Muscle layer of duodenum (tissue), 2 donors: ENCODE measurements around the gene TNIK.

ENCODE experiments used
- H3K27ac ChIP-seq: one replicate; pipeline ENCODE4 v1.7.0; 2013; ENCODE audit warnings: mild to moderate bottlenecking, low read length
- H3K27me3 ChIP-seq: one replicate; pipeline ENCODE4 v1.7.0; 2013; ENCODE audit warnings: low read depth, mild to moderate bottlenecking, control low read depth, low read length
- H3K36me3 ChIP-seq, 2 donors: one replicate each; pipeline ENCODE4 v1.7.0; 2013; ENCODE audit warnings: low read length in 2 of 2, control low read depth in 1 of 2, mild to moderate bottlenecking in 1 of 2; ENCODE audit not compliant: insufficient read depth in 2 of 2, control insufficient read depth in 1 of 2
- H3K4me1 ChIP-seq, 2 donors: one replicate each; pipeline ENCODE4 v1.7.0; 2013; ENCODE audit warnings: low read length in 2 of 2, mild to moderate bottlenecking in 2 of 2, control low read depth in 1 of 2, moderate library complexity in 1 of 2; ENCODE audit not compliant: insufficient read depth in 2 of 2, control insufficient read depth in 1 of 2
- H3K4me3 ChIP-seq, 2 donors: one replicate each; pipeline ENCODE4 v1.7.0; 2013; ENCODE audit warnings: low read length in 2 of 2, low read depth in 1 of 2, mild to moderate bottlenecking in 1 of 2
- H3K9me3 ChIP-seq, 2 donors: one replicate each; pipeline ENCODE4 v1.7.0; 2013; ENCODE audit warnings: low read length in 2 of 2, control low read depth in 1 of 2, mild to moderate bottlenecking in 1 of 2; ENCODE audit not compliant: control insufficient read depth in 1 of 2
- donor health status: healthy.

TNIK gene

GRCh38 chr3:171113716-171114115 lies 346.5 kb downstream of the TNIK start:
- Histone ChIP-seq H3K4me3 (no peak overlapping the region), H3K9me3 (no peaks in the 10 kb centered on the region), H3K27me3 (no peaks in the 10 kb centered on the region), H3K27ac (no peak overlapping the region), H3K4me1 (no peaks in the 10 kb centered on the region), H3K36me3 (peaks cover 13 to 14% of the 10 kb centered on the region in 2 donors)

- H3K9me3 ChIP-seq = no peaks in the 10 kb centered on the region
- no peaks in the 10 kb centered on the region for H3K27me3 ChIP-seq
- H3K27ac ChIP-seq = no peak overlapping the region
- H3K36me3 ChIP-seq = peaks cover 14 to 17% of the 10 kb centered on the region in 2 donors
- no peaks in the 10 kb centered on the region for H3K4me1 ChIP-seq
- H3K4me3 ChIP-seq = no peak overlapping the region
These were observed 349.5 kb downstream of the TNIK start for GRCh38 chr3:171110715-171111114.

GRCh38 chr3:171108066-171108465 lies 352.1 kb downstream of the TNIK start:
- no peaks in the 10 kb centered on the region for H3K4me1 ChIP-seq
- H3K27ac ChIP-seq = no peak overlapping the region

GRCh38 chr3:171103185-171103584 lies 357.0 kb downstream of the TNIK start:
- no peaks in the 10 kb centered on the region for H3K27me3 ChIP-seq
- no peaks in the 10 kb centered on the region for H3K4me1 ChIP-seq
- no peak overlapping the region for H3K4me3 ChIP-seq
- peaks cover 14 to 15% of the 10 kb centered on the region in 2 donors for H3K36me3 ChIP-seq
- no peak overlapping the region for H3K27ac ChIP-seq
- H3K9me3 ChIP-seq = no peaks in the 10 kb centered on the region

More at GRCh38 chr3:171108066-171108465, 352.1 kb downstream of the TNIK start:
- Histone ChIP-seq H3K4me3 (no peak overlapping the region), H3K9me3 (no peaks in the 10 kb centered on the region), H3K36me3 (peaks cover 14 to 21% of the 10 kb centered on the region in 2 donors), H3K27me3 (no peaks in the 10 kb centered on the region)

GRCh38 chr3:171101982-171102641 lies 358.1 kb downstream of the TNIK start:
- no peak overlapping the region for H3K27ac ChIP-seq
- no peak overlapping the region for H3K4me3 ChIP-seq
- H3K27me3 ChIP-seq = no peaks in the 10 kb centered on the region
- no peaks in the 10 kb centered on the region for H3K9me3 ChIP-seq
- peaks cover 12 to 14% of the 10 kb centered on the region in 2 donors for H3K36me3 ChIP-seq
- H3K4me1 ChIP-seq = no peaks in the 10 kb centered on the region

- Histone ChIP-seq H3K4me1 (no peaks in the 10 kb centered on the region), H3K9me3 (no peaks in the 10 kb centered on the region), H3K27me3 (no peaks in the 10 kb centered on the region), H3K4me3 (no peak overlapping the region), H3K27ac (no peak overlapping the region), H3K36me3 (peaks cover 7 to 14% of the 10 kb centered on the region in 2 donors)
These were observed 360.3 kb downstream of the TNIK start for GRCh38 chr3:171099911-171100310.

- no peaks in the 10 kb centered on the region for H3K27me3 ChIP-seq
- no peaks in the 10 kb centered on the region for H3K9me3 ChIP-seq
- H3K36me3 ChIP-seq = peaks cover 0 to 6% of the 10 kb centered on the region in 2 donors
- H3K27ac ChIP-seq = no peak overlapping the region
- no peak overlapping the region for H3K4me3 ChIP-seq
- H3K4me1 ChIP-seq = peaks cover 0 to 13% of the 10 kb centered on the region in 2 donors
These were observed 365.1 kb downstream of the TNIK start for GRCh38 chr3:171095063-171095462.

GRCh38 chr3:171094411-171094810 lies 365.8 kb downstream of the TNIK start:
- Histone ChIP-seq H3K4me3 (no peak overlapping the region), H3K9me3 (no peaks in the 10 kb centered on the region), H3K27ac (no peak overlapping the region), H3K4me1 (peaks cover 6 to 20% of the 10 kb centered on the region in 2 donors), H3K36me3 (peaks cover 0 to 3% of the 10 kb centered on the region in 2 donors), H3K27me3 (no peaks in the 10 kb centered on the region)

- Histone ChIP-seq H3K4me3 (no peak overlapping the region), H3K27ac (no peak overlapping the region), H3K27me3 (no peaks in the 10 kb centered on the region), H3K9me3 (no peaks in the 10 kb centered on the region), H3K4me1 (peaks cover 11 to 27% of the 10 kb centered on the region in 2 donors), H3K36me3 (no peaks in the 10 kb centered on the region)
These were observed 366.7 kb downstream of the TNIK start for GRCh38 chr3:171093462-171093861.

- H3K27ac ChIP-seq = no peak overlapping the region
- no peaks in the 10 kb centered on the region for H3K36me3 ChIP-seq
- peaks cover 11 to 29% of the 10 kb centered on the region in 2 donors for H3K4me1 ChIP-seq
- H3K4me3 ChIP-seq = no peak overlapping the region
- H3K9me3 ChIP-seq = no peaks in the 10 kb centered on the region
- H3K27me3 ChIP-seq = no peaks in the 10 kb centered on the region
These were observed 367.7 kb downstream of the TNIK start for GRCh38 chr3:171092467-171092911.

- no peaks in the 10 kb centered on the region for H3K27me3 ChIP-seq
- peaks cover 0 to 3% of the 10 kb centered on the region in 2 donors for H3K36me3 ChIP-seq
- H3K9me3 ChIP-seq = no peaks in the 10 kb centered on the region
- H3K4me1 ChIP-seq = peaks cover 11 to 29% of the 10 kb centered on the region in 2 donors
- H3K27ac ChIP-seq = no peak overlapping the region
- no peak overlapping the region for H3K4me3 ChIP-seq
These were observed 369.9 kb downstream of the TNIK start for GRCh38 chr3:171090321-171090720.
